Measurements from ENCODE around the gene WDR44. TPM values are rescaled to one million over a fixed set of nuclear protein-coding genes. Genes with fewer than 3 reads are reported as not detected.
"Not testable (repeated sequence)": the region's sequence is repeated elsewhere in the genome, so short reads cannot be mapped to it uniquely, and the experiment has no call there.

Gene WDR44
- total RNA-seq, 2 donors from 2014 or later, result 12.0 to 12.7 TPM

GRCh38 chrX:118396113-118396512 lies 50.2 kb downstream of the WDR44 start:
- Mint-ChIP-seq H3K9me3 (no peaks in the 10 kb centered on the region), H3K36me3 (ENCODE audit: low read depth) (peaks cover 71% of the 10 kb centered on the region), H3K27ac (no peak overlapping the region), H3K4me3 (no peak overlapping the region), H3K4me1 (no peaks in the 10 kb centered on the region), H3K27me3 (no peaks in the 10 kb centered on the region)
- no peak for ATAC-seq (replicated peaks)

GRCh38 chrX:118418811-118419251 lies 72.9 kb downstream of the WDR44 start:
- no peaks in the 10 kb centered on the region for H3K9me3 Mint-ChIP-seq
- H3K27ac Mint-ChIP-seq, result no peak overlapping the region
- H3K36me3 Mint-ChIP-seq (ENCODE audit: low read depth), result peaks cover 40% of the 10 kb centered on the region
- peaks cover 10% of the 10 kb centered on the region for H3K4me1 Mint-ChIP-seq
- H3K27me3 Mint-ChIP-seq, result no peaks in the 10 kb centered on the region
- no peak for ATAC-seq (replicated peaks)
- H3K4me3 Mint-ChIP-seq, result no peak overlapping the region

- no peak overlapping the region for H3K4me3 Mint-ChIP-seq
- H3K9me3 Mint-ChIP-seq, result no peaks in the 10 kb centered on the region
- no peak overlapping the region for H3K27ac Mint-ChIP-seq
- H3K4me1 Mint-ChIP-seq, result peaks cover 10% of the 10 kb centered on the region
- H3K36me3 Mint-ChIP-seq (ENCODE audit: low read depth), result peaks cover 35% of the 10 kb centered on the region
- no peaks in the 10 kb centered on the region for H3K27me3 Mint-ChIP-seq
- ATAC-seq (replicated peaks), result no peak
These were observed 74.6 kb downstream of the WDR44 start for GRCh38 chrX:118420462-118420861.

GRCh38 chrX:118423558-118423957 lies 77.7 kb downstream of the WDR44 start:
- peak; percentile 94 for ATAC-seq (replicated peaks)
- H3K27ac Mint-ChIP-seq, result peak overlapping the region; percentile 16

GRCh38 chrX:118432799-118433198 lies 86.9 kb downstream of the WDR44 start:
- no peak overlapping the region for H3K27ac Mint-ChIP-seq
- no peaks in the 10 kb centered on the region for H3K9me3 Mint-ChIP-seq
- H3K27me3 Mint-ChIP-seq, result no peaks in the 10 kb centered on the region
- no peak for ATAC-seq (replicated peaks)
- H3K4me3 Mint-ChIP-seq, result no peak overlapping the region
- H3K36me3 Mint-ChIP-seq (ENCODE audit: low read depth), result peaks cover 60% of the 10 kb centered on the region
- no peaks in the 10 kb centered on the region for H3K4me1 Mint-ChIP-seq

More at GRCh38 chrX:118423558-118423957, 77.7 kb downstream of the WDR44 start:
- H3K27me3 Mint-ChIP-seq, result no peaks in the 10 kb centered on the region
- peaks cover 24% of the 10 kb centered on the region for H3K36me3 Mint-ChIP-seq (ENCODE audit: low read depth)
- H3K4me1 Mint-ChIP-seq, result peaks cover 4% of the 10 kb centered on the region
- no peak overlapping the region for H3K4me3 Mint-ChIP-seq
- no peaks in the 10 kb centered on the region for H3K9me3 Mint-ChIP-seq

GRCh38 chrX:118437283-118437682 lies 91.4 kb downstream of the WDR44 start:
- H3K9me3 Mint-ChIP-seq, result no peaks in the 10 kb centered on the region
- H3K4me3 Mint-ChIP-seq, result no peak overlapping the region
- H3K27ac Mint-ChIP-seq, result no peak overlapping the region
- no peaks in the 10 kb centered on the region for H3K4me1 Mint-ChIP-seq
- H3K36me3 Mint-ChIP-seq (ENCODE audit: low read depth), result peaks cover 68% of the 10 kb centered on the region
- H3K27me3 Mint-ChIP-seq, result no peaks in the 10 kb centered on the region
- ATAC-seq (replicated peaks), result no peak

- ATAC-seq (replicated peaks), result no peak
- Mint-ChIP-seq H3K9me3 (no peaks in the 10 kb centered on the region), H3K4me1 (no peaks in the 10 kb centered on the region), H3K4me3 (no peak overlapping the region), H3K36me3 (ENCODE audit: low read depth) (peaks cover 56% of the 10 kb centered on the region), H3K27me3 (no peaks in the 10 kb centered on the region), H3K27ac (no peak overlapping the region)
These were observed 102.4 kb downstream of the WDR44 start for GRCh38 chrX:118448273-118448783.

- H3K4me1 Mint-ChIP-seq, result no peaks in the 10 kb centered on the region
- ATAC-seq (replicated peaks), result no peak
These were observed 109.1 kb downstream of the WDR44 start for GRCh38 chrX:118455013-118455412.

GRCh38 chrX:118459494-118459893 lies 113.6 kb downstream of the WDR44 start:
- H3K9me3 Mint-ChIP-seq, result no peaks in the 10 kb centered on the region
- no peak overlapping the region for H3K4me3 Mint-ChIP-seq
- no peaks in the 10 kb centered on the region for H3K27me3 Mint-ChIP-seq
- peak; percentile 59 for ATAC-seq (replicated peaks)
- no peaks in the 10 kb centered on the region for H3K4me1 Mint-ChIP-seq
- H3K36me3 Mint-ChIP-seq (ENCODE audit: low read depth), result no peaks in the 10 kb centered on the region
- no peak overlapping the region for H3K27ac Mint-ChIP-seq

More at GRCh38 chrX:118455013-118455412, 109.1 kb downstream of the WDR44 start:
- Mint-ChIP-seq H3K27ac (no peak overlapping the region), H3K4me3 (no peak overlapping the region), H3K27me3 (no peaks in the 10 kb centered on the region), H3K36me3 (ENCODE audit: low read depth) (peaks cover 12% of the 10 kb centered on the region), H3K9me3 (no peaks in the 10 kb centered on the region)

GRCh38 chrX:118464501-118464900 lies 118.6 kb downstream of the WDR44 start:
- ATAC-seq (replicated peaks), result no peak
- no peaks in the 10 kb centered on the region for H3K4me1 Mint-ChIP-seq

GRCh38 chrX:118468122-118468521 lies 122.2 kb downstream of the WDR44 start:
- no peak overlapping the region for H3K4me3 Mint-ChIP-seq
- no peak for ATAC-seq (replicated peaks)
- no peaks in the 10 kb centered on the region for H3K27me3 Mint-ChIP-seq
- H3K27ac Mint-ChIP-seq, result no peak overlapping the region
- no peaks in the 10 kb centered on the region for H3K4me1 Mint-ChIP-seq
- no peaks in the 10 kb centered on the region for H3K36me3 Mint-ChIP-seq (ENCODE audit: low read depth)
- H3K9me3 Mint-ChIP-seq, result no peaks in the 10 kb centered on the region

More at GRCh38 chrX:118464501-118464900, 118.6 kb downstream of the WDR44 start:
- Mint-ChIP-seq H3K27me3 (no peaks in the 10 kb centered on the region), H3K36me3 (ENCODE audit: low read depth) (no peaks in the 10 kb centered on the region), H3K27ac (no peak overlapping the region), H3K4me3 (no peak overlapping the region), H3K9me3 (no peaks in the 10 kb centered on the region)

GRCh38 chrX:118470721-118471347 lies 124.9 kb downstream of the WDR44 start:
- not testable (repeated sequence) for H3K27me3 Mint-ChIP-seq; H3K4me1 Mint-ChIP-seq; ATAC-seq (replicated peaks); H3K9me3 Mint-ChIP-seq; H3K36me3 Mint-ChIP-seq (ENCODE audit: low read depth); H3K27ac Mint-ChIP-seq; H3K4me3 Mint-ChIP-seq

GRCh38 chrX:118474586-118474985 lies 128.7 kb downstream of the WDR44 start:
- H3K4me1 Mint-ChIP-seq, result no peaks in the 10 kb centered on the region
- no peaks in the 10 kb centered on the region for H3K9me3 Mint-ChIP-seq
- no peaks in the 10 kb centered on the region for H3K27me3 Mint-ChIP-seq
- H3K27ac Mint-ChIP-seq, result no peak overlapping the region
- H3K36me3 Mint-ChIP-seq (ENCODE audit: low read depth), result no peaks in the 10 kb centered on the region
- H3K4me3 Mint-ChIP-seq, result no peak overlapping the region
- no peak for ATAC-seq (replicated peaks)

GRCh38 chrX:118475903-118476302 lies 130.0 kb downstream of the WDR44 start:
- H3K4me1 Mint-ChIP-seq, result no peaks in the 10 kb centered on the region
- no peak for ATAC-seq (replicated peaks)
- H3K36me3 Mint-ChIP-seq (ENCODE audit: low read depth), result no peaks in the 10 kb centered on the region
- no peak overlapping the region for H3K4me3 Mint-ChIP-seq
- H3K27me3 Mint-ChIP-seq, result no peaks in the 10 kb centered on the region
- H3K9me3 Mint-ChIP-seq, result no peaks in the 10 kb centered on the region
- no peak overlapping the region for H3K27ac Mint-ChIP-seq

- Mint-ChIP-seq H3K27me3 (no peaks in the 10 kb centered on the region), H3K9me3 (no peaks in the 10 kb centered on the region), H3K4me3 (no peak overlapping the region), H3K27ac (no peak overlapping the region), H3K4me1 (no peaks in the 10 kb centered on the region), H3K36me3 (ENCODE audit: low read depth) (no peaks in the 10 kb centered on the region)
- no peak for ATAC-seq (replicated peaks)
These were observed 134.3 kb downstream of the WDR44 start for GRCh38 chrX:118480172-118480571.
